ENCODE measurements around the gene UCP3. TPM values are rescaled to one million over a fixed set of nuclear protein-coding genes. Genes with fewer than 3 reads are reported as not detected.

Gene UCP3
- 0.09 and 0.16 TPM in 2 replicates for total RNA-seq

DNA sequence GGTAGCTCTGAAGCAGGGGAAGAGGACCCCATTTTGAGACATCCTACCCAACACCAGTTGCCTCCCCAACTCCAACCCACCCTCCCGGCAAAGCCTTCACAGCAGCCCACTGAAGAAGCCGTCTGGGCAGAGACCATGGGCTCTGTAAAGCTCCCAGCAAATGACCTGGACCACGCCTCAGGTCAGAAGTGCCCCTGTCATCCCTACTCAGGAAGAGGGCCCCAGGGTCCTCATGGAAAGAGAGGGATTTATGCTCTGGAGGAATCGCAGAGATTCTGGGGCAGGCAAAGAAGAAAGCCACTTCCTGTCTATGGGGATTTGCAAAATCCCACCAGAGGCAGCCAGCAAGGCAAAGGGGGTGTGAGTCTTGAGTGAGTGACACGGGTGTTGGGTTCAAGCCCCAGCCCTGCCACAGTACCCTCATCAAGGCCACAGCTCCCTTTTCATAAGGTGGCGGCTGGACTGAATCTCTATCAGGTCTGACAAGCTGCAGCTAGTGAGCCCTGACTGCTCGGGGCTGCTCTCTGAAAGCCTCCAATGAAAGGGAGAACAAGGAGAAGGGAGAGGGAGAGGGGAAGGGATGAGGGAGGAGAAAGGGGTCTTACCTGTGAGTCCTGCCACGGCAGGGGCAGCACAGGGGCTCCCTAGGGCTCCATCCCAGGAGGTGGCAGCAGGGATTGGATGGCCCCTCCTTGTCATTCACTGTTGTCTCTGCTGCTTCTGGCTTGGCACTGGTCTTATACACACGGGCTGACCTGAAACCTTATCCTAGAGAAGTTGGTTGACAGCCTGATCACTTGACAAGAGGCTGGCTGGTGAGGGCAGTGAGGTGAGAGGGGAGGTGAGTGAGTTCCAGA is at the start of gene UCP3:
UCP3 (minus strand) TSS at position 713 of the 857 bp plus-strand sequence. CDS start 2,043 bp downstream, outside the sequence.

GRCh38 chr11:73982595-73982989 is 26.3 kb downstream of the UCP3 start, which contains the start of gene UCP2:
Gene UCP2 (minus strand): TSS chr11:73982843. CDS start chr11:73978378, 4,465 bp downstream.

DNA sequence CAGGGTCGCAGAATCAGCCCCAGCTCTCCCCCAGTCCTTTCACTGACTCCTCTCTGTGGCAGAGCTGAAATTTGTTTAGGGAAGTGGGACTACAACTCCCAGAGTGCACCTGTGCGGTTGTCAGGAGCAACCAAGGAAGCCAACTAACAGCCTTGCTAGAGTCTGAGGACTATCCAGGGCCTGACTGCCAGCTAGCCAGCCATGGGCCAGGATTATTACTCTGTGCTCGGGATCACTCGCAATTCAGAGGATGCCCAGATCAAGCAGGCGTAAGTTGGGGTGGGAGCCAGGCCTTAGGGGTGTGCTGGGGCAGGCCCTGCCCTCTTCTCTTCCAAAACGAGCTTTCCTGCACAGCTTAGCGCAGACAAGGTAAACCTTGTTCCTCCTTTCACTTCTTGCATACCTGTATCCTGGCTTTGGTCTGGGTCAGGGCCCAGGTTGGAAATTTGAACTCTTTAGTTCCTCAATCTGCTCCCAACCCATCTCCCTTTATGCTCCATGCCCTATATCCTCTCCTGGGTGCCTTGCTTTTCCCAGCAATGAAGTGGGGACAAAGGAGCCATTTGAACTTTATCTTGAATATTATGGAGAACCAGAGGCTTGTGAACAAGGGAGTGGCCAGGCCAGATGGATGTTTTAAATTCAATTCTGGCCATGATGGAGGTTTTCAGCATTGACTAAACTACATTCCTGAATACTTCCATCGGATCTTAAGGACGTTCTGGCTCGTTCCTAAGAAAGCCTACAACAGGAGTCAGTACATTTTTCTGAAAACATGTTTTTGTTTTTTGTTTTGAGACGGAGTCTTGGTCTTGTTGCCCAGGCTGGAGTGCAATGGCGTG is 57.8 kb downstream of the UCP3 start, which contains the start of gene DNAJB13:
DNAJB13 (plus strand) TSS at position 158 of the 842 bp plus-strand sequence; CDS start at position 202, 44 bp downstream.

Other genes with a start within 250 kb of the UCP3 start
- 80.4 and 102 TPM in 2 replicates for gene RAB6A, start 248.0 kb downstream of the UCP3 start, total RNA-seq
- 29.2 and 32.1 TPM in 2 replicates for gene MRPL48, start 221.2 kb downstream of the UCP3 start, total RNA-seq
- gene COA4, start 132.2 kb downstream of the UCP3 start, total RNA-seq: 57.5 and 74.7 TPM in 2 replicates
- gene PAAF1, start 132.1 kb downstream of the UCP3 start, total RNA-seq: 12.3 and 15.5 TPM in 2 replicates
- 0.16 TPM in 1 of 2 replicates, not detected in the other for gene DNAJB13, start 58.1 kb downstream of the UCP3 start, total RNA-seq
- gene UCP2, start 26.2 kb downstream of the UCP3 start, total RNA-seq: 0.09 and 1.9 TPM in 2 replicates
- 4.7 and 5.3 TPM in 2 replicates for gene C2CD3, start 161.9 kb upstream of the UCP3 start, total RNA-seq
- gene PPME1, start 162.2 kb upstream of the UCP3 start, total RNA-seq: 31.7 and 38.6 TPM in 2 replicates